Placental pericyte (primary cell): Measurements from ENCODE around the gene DUSP8. TPM values are rescaled to one million over a fixed set of nuclear protein-coding genes. Genes with fewer than 3 reads are reported as not detected.

Experiments used
- total RNA-seq: library from RNA; depleted of rRNA; stranded (reverse); fragments of >200 nt; gene quantifications from 2 replicates; pipeline ENCODE4 v1.2.3, GENCODE V29; 2012

DUSP8 gene, protein sequence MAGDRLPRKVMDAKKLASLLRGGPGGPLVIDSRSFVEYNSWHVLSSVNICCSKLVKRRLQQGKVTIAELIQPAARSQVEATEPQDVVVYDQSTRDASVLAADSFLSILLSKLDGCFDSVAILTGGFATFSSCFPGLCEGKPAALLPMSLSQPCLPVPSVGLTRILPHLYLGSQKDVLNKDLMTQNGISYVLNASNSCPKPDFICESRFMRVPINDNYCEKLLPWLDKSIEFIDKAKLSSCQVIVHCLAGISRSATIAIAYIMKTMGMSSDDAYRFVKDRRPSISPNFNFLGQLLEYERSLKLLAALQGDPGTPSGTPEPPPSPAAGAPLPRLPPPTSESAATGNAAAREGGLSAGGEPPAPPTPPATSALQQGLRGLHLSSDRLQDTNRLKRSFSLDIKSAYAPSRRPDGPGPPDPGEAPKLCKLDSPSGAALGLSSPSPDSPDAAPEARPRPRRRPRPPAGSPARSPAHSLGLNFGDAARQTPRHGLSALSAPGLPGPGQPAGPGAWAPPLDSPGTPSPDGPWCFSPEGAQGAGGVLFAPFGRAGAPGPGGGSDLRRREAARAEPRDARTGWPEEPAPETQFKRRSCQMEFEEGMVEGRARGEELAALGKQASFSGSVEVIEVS
- total RNA-seq: 0.14 and 0.66 TPM in 2 replicates

DNA sequence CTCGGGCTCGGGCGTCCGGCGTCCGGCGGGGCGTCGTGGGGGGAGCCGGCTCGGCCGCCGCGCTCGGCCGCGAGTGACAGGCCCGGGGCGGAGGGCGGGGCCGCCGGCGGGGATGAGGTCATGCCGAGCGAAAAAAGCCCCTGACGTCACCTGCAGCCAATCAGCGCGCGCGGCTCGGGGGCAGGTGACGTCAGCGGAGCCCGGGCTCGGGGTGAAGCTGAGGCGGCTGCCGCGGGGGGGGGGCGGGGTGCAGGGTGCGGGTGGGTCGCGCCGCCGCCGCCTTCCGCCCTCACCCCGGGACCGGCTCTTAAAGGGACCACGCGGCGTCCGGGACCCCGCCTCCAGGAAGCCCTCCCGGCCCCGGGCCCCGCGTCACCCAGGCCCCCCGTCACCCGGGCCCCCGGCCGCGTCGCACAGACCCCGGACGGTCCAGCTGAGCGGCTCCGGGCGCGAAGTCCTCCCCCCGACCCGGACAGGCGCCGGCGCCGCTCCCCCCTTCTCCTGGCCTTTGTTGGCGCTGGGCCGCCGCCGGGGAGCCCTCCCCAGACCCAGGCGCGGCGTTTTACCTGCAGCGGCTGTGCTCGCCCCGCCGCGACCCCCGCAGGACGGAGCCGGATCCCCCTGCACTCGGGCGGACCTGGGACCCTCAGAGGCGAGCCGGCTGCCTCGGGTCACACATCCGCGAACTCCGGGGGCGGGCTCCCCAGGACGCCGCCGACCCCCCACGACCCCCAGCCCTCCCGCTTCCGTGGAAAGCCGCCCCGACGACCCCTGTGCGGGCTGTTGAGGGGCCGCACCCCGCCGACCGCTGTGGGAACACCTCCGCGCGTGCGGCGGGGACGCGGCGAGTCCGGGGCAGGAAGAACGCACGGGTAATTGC is at the start of gene DUSP8:
Gene DUSP8 (minus strand): TSS at position 75 of the 880 bp plus-strand sequence. CDS start 6,445 bp downstream, outside the sequence.

DNA sequence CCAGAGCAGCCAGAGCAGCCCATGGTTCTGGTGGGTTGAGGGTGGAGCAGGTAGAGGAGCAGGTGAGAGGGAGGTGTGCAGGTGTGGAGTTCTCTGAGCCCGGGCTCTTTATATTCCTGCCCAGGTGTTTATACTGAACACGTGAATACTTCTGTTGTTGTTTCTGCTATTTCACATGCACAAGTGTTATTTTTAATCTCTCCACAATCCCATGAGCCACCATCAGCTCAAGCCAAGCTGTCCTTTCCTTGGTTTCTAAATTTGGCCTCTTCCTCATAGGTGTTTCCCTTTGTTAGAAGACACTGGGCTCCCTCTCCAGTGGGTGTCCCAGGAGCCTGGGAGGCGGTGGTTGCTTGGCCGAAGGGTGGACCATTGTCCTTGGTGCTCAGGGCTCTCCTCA is 36.3 kb upstream of the DUSP8 start, which contains the start of gene KRTAP5-3:
Gene KRTAP5-3 (minus strand): TSS at position 101 of the 400 bp plus-strand sequence. CDS start 78 bp downstream, at position 23.

DNA sequence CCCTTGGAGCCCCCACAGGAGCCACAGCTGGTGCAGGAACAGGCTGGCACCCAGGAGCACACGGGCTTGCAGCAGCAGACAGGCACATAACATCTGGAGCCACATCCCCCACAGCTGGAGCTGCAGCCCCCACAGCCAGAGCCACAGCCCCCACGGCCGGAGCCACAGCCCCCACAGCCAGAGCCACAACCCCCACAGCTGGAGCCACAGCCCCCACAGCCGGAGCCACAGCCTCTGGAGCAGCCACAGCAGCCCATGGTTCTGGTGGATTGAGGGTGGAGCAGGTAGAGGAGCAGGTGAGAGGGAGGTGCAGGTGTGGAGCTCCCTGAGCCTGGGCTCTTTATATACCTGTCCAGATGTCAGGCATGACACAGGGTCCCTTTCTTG is 25.9 kb upstream of the DUSP8 start, which contains the start of gene KRTAP5-2:
Gene KRTAP5-2 (minus strand): TSS at position 301 of the 387 bp plus-strand sequence. CDS start 44 bp downstream, at position 257.

DNA sequence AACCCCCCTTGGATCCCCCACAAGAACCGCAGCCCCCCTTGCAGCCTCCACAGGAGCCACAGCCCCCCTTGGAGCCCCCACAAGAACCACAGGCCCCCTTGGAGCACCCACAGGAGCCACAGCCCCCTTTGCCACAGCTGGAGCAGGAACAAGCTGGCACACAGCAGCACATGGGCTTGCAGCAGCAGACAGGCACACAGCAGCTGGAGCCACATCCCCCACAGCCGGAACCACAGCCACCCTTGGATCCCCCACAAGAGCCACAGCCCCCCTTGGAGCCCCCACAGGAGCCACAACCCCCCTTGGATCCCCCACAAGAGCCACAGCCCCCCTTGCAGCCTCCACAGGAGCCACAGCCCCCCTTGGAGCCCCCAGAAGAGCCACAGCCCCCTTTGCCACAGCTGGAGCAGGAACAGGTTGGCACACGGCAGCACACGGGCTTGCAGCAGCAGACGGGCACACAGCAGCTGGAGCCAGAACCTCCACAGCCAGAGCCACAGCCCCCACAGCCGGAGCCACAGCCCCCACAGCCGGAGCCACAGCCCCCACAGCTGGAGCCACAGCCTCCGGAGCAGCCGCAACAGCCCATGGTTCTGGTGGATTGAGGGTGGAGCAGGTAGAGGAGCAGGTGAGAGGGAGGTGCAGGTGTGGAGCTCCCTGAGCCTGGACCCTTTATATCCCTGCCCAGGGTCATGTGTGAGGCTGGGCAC is 12.7 kb upstream of the DUSP8 start, which contains the start of gene KRTAP5-1:
Gene KRTAP5-1 (minus strand): TSS at position 623 of the 710 bp plus-strand sequence. CDS start 34 bp downstream, at position 589.

Other genes with a start within 250 kb of the DUSP8 start
- gene BRSK2, start 182.3 kb downstream of the DUSP8 start, total RNA-seq: 0.22 TPM in 1 of 2 replicates, not detected in the other
- gene MOB2, start 85.5 kb downstream of the DUSP8 start, total RNA-seq: 17.3 and 36.8 TPM in 2 replicates
- not detected in 2 replicates for gene KRTAP5-1, start 13.0 kb upstream of the DUSP8 start, total RNA-seq
- gene KRTAP5-2, start 26.0 kb upstream of the DUSP8 start, total RNA-seq: not detected in 2 replicates
- gene KRTAP5-3, start 36.2 kb upstream of the DUSP8 start, total RNA-seq: not detected in 2 replicates
- gene KRTAP5-4, start 49.9 kb upstream of the DUSP8 start, total RNA-seq: not detected in 2 replicates
- not detected in 2 replicates for gene KRTAP5-5, start 57.5 kb upstream of the DUSP8 start, total RNA-seq
- gene KRTAP5-6, start 124.9 kb upstream of the DUSP8 start, total RNA-seq: not detected in 2 replicates
- gene IFITM10, start 178.3 kb upstream of the DUSP8 start, total RNA-seq: 0.22 and 0.43 TPM in 2 replicates
- gene CTSD, start 191.7 kb upstream of the DUSP8 start, total RNA-seq: 101 and 265 TPM in 2 replicates